ENCODE results near the gene PLD1.

Gene PLD1

GRCh38 chr3:171727288-171727687, 83.0 kb downstream of the PLD1 start:
- Histone ChIP-seq H3K36me3 (ENCODE audit: insufficient read depth, low read length) (no peaks in the 10 kb centered on the region; the same call in 1 of the 2 replicates), H3K9ac (ENCODE audit: low read depth, low read length) (no peak overlapping the region), H3K9me3 (ENCODE audit: control insufficient read depth, insufficient read depth, low read length) (no peaks in the 10 kb centered on the region), H3K4me1 (ENCODE audit: insufficient read depth, low read length) (peaks cover 8% of the 10 kb centered on the region)

GRCh38 chr3:171718493-171719185, 91.6 kb downstream of the PLD1 start:
- H3K9ac ChIP-seq (ENCODE audit: low read depth, low read length) = no peak overlapping the region
- H3K9me3 ChIP-seq (ENCODE audit: control insufficient read depth, insufficient read depth, low read length) = no peaks in the 10 kb centered on the region; the same call in none of the 2 replicates
- H3K36me3 ChIP-seq (ENCODE audit: insufficient read depth, low read length) = no peaks in the 10 kb centered on the region
- peaks cover 13% of the 10 kb centered on the region for H3K4me1 ChIP-seq (ENCODE audit: insufficient read depth, low read length)

DNA sequence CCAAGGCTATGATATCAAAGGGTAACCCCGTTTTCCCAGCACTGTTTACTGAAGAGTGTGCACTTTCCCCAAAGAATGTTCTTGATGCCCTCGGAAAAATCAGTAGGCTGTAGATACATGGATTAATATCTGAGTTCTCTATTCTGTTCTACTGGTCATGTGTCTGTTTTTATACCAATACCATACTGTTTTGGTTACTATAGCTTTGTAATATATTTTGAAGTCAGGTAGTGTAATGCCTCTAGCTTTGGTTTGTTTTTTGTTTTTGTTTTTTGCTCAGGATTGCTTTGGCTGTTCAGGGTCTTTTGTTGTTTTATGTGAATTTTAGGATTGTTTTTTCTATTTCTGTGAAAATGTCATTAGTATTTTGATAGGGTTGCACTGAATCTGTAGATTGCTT, 95.1 kb downstream of the PLD1 start:
- H3K9ac ChIP-seq (ENCODE audit: low read depth, low read length) = no peak overlapping the region
- no peaks in the 10 kb centered on the region for H3K36me3 ChIP-seq (ENCODE audit: insufficient read depth, low read length)
- no peaks in the 10 kb centered on the region; the same call in none of the 2 replicates for H3K9me3 ChIP-seq (ENCODE audit: control insufficient read depth, insufficient read depth, low read length)

GRCh38 chr3:171712171-171712938, 97.9 kb downstream of the PLD1 start:
- Histone ChIP-seq H3K36me3 (ENCODE audit: insufficient read depth, low read length) (no peaks in the 10 kb centered on the region), H3K9me3 (ENCODE audit: control insufficient read depth, insufficient read depth, low read length) (no peaks in the 10 kb centered on the region; the same call in none of the 2 replicates), H3K4me1 (ENCODE audit: insufficient read depth, low read length) (no peaks in the 10 kb centered on the region), H3K9ac (ENCODE audit: low read depth, low read length) (no peak overlapping the region)

More for the DNA sequence above, 95.1 kb downstream of the PLD1 start:
- H3K4me1 ChIP-seq (ENCODE audit: insufficient read depth, low read length) = peaks cover 8% of the 10 kb centered on the region

DNA sequence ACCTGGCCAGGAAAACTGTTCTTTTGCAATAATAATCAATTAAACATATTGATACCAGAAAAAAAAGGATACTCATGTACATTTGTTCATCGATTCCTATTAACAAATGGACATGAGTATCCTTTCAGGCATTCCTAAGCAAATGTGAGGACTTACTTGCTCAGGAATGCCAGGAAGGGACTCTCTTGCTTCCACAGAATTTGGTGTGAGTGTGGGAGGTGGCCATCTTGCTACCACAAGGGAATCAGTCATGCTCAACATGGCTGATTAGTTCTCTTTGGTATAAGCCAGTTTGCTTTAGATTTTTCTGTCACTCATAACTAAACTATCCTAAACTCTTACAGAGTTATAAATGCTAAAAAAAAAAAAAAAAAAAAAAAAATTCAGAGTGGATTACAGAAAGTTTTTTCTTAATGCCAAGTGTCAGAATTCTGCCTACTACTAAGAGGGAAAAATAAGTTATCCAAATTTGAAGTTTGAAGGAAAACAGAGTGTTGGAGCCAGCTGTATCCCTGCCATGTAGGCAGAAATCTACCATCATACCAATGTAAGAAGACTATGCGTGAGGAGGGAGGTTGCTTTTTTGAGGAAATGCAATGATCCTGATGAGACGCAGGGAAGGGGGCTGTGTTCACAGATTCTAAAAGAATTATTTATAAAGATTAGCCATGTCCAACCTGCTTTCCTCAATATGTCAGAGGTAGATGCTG, 98.7 kb downstream of the PLD1 start:
- no peak overlapping the region for H3K9ac ChIP-seq (ENCODE audit: low read depth, low read length)
- no peaks in the 10 kb centered on the region for H3K36me3 ChIP-seq (ENCODE audit: insufficient read depth, low read length)

DNA sequence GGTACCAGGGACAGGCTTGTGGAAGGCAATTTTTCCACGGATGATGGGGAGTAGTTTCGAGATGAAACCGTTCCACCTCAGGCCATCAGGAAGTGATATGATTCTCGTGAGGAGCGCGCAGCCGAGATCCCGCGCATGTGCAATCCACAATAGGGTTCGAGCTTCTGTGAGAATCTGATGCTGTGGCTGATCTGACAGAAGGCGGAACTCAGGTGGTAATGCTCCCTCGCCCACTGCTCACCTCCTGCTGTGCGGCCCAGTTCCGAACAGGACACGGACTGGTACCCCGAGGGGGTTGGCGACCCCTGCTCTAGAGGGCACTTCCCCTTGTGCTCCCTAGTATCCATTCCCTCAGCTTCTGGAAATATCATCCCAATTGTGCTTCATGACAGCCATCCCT, 99.9 kb downstream of the PLD1 start:
- no peaks in the 10 kb centered on the region for H3K36me3 ChIP-seq (ENCODE audit: insufficient read depth, low read length)
- H3K9ac ChIP-seq (ENCODE audit: low read depth, low read length) = no peak overlapping the region
- H3K9me3 ChIP-seq (ENCODE audit: control insufficient read depth, insufficient read depth, low read length) = no peaks in the 10 kb centered on the region; the same call in 1 of the 2 replicates
- H3K4me1 ChIP-seq (ENCODE audit: insufficient read depth, low read length) = no peaks in the 10 kb centered on the region

More for the DNA sequence above, 98.7 kb downstream of the PLD1 start:
- Histone ChIP-seq H3K4me1 (ENCODE audit: insufficient read depth, low read length) (no peaks in the 10 kb centered on the region), H3K9me3 (ENCODE audit: control insufficient read depth, insufficient read depth, low read length) (no peaks in the 10 kb centered on the region; the same call in none of the 2 replicates)

DNA sequence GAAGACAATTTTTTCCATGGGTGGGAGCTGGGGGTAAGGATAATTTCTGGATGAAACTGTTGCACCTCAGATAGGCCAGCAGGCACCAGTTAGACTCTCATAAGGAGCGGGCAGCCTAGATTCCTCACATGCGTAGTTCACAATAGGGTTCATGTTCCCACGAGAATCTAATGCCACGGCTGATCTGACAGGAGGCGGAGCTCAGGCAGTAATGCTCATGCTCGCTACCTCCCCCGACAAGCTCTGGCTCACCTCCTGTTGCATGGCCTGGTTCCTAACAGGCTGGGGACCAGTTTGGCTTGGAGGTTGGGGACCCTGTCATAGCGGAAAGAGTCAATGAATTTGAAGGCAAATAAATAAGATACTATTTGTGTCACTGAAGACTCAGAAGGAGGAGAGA, 105.5 kb downstream of the PLD1 start:
- Histone ChIP-seq H3K9ac (ENCODE audit: low read depth, low read length) (no peak overlapping the region), H3K9me3 (ENCODE audit: control insufficient read depth, insufficient read depth, low read length) (no peaks in the 10 kb centered on the region)

DNA sequence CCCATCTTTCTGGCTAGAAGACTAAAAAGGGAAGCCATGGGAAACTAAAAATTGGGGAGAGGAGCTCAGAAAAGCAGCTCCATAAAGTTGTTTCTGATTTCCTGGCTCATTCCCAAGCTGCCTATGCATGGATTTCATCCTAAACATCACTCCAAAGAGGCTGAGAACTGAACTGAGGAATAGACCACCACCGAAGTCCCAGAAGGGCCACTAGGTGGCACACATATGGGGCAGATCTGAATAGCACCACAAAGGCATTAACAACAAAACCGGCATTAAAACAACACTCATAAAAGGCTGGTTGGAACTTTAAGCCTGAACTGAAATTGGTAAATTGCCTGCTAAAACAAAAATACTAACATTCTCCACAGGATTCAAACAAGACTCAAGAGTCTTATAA, 106.3 kb downstream of the PLD1 start:
- H3K36me3 ChIP-seq (ENCODE audit: insufficient read depth, low read length) = no peaks in the 10 kb centered on the region
- no peak overlapping the region for H3K9ac ChIP-seq (ENCODE audit: low read depth, low read length)
- no peaks in the 10 kb centered on the region for H3K4me1 ChIP-seq (ENCODE audit: insufficient read depth, low read length)
- H3K9me3 ChIP-seq (ENCODE audit: control insufficient read depth, insufficient read depth, low read length) = no peaks in the 10 kb centered on the region

More for the DNA sequence above, 105.5 kb downstream of the PLD1 start:
- no peaks in the 10 kb centered on the region for H3K4me1 ChIP-seq (ENCODE audit: insufficient read depth, low read length)
- H3K36me3 ChIP-seq (ENCODE audit: insufficient read depth, low read length) = no peaks in the 10 kb centered on the region

- H3K36me3 ChIP-seq (ENCODE audit: insufficient read depth, low read length) = no peaks in the 10 kb centered on the region
- H3K9ac ChIP-seq (ENCODE audit: low read depth, low read length) = no peak overlapping the region
- H3K4me1 ChIP-seq (ENCODE audit: insufficient read depth, low read length) = no peaks in the 10 kb centered on the region
- H3K9me3 ChIP-seq (ENCODE audit: control insufficient read depth, insufficient read depth, low read length) = no peaks in the 10 kb centered on the region
Measured at GRCh38 chr3:171703144-171703543, 107.1 kb downstream of the PLD1 start.

DNA sequence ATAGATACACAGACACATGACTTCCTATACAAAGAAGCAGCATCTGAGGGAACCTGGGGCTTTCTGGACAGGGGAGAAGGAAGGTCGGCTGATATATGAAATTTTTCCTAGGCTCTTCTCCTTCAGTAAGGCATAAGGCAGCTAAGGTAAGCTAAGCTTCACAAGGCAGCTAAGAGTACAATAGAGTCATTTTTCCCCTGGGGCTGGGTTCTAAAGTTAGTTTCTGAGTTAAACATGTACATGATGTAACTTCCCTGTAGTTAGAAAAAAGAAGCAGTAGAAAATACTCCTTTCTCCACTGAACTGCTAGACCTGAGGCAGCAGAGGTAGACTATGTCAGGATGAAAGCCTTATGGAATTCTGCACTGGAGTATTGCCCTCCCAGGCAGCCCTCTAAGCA, 109.6 kb downstream of the PLD1 start:
- no peaks in the 10 kb centered on the region for H3K36me3 ChIP-seq (ENCODE audit: insufficient read depth, low read length)

GRCh38 chr3:171700157-171700556, 110.1 kb downstream of the PLD1 start:
- no peak overlapping the region for H3K9ac ChIP-seq (ENCODE audit: low read depth, low read length)
- no peaks in the 10 kb centered on the region for H3K4me1 ChIP-seq (ENCODE audit: insufficient read depth, low read length)
- H3K9me3 ChIP-seq (ENCODE audit: control insufficient read depth, insufficient read depth, low read length) = no peaks in the 10 kb centered on the region
- H3K36me3 ChIP-seq (ENCODE audit: insufficient read depth, low read length) = no peaks in the 10 kb centered on the region

More for the DNA sequence above, 109.6 kb downstream of the PLD1 start:
- H3K9ac ChIP-seq (ENCODE audit: low read depth, low read length) = no peak overlapping the region
- H3K9me3 ChIP-seq (ENCODE audit: control insufficient read depth, insufficient read depth, low read length) = no peaks in the 10 kb centered on the region
- no peaks in the 10 kb centered on the region for H3K4me1 ChIP-seq (ENCODE audit: insufficient read depth, low read length)

DNA sequence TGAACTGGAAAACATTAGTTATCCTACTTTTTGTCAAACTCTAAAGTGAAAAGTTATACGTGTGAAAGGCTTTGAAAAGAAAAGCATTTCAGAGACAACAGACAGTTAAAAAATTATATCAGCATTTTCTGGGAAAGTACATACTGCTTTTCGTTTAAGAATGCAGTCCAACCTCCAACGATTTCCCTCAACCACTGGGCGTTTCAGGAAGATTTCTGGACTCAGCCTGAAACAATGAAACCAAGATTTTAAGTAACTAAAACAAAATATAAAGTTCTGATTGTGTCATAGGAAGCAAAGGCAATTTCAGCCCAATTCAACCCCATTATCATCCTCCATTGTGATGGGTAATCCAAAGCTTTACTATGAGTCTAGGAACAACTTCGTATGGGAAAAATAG, 110.7 kb downstream of the PLD1 start:
- H3K4me1 ChIP-seq (ENCODE audit: insufficient read depth, low read length) = no peaks in the 10 kb centered on the region

DNA sequence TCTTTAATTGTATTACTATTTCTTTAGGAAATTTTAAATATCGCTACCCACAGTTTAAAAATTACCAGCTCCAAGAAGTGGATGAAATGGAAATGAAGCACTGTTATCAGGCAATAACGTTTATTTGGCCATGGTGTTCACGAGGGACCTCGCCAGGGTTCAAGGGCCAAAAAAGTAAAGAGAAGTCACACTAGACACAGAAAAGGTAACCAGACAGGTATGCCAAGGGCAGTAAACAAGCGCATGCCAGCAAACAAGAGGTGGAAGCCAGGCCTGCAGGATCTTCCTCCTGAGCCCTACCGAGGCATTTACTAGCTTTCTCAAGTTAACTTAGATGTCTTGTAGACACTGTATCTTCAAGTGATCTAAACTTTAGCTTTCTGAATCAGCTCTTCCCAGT, 113.5 kb downstream of the PLD1 start:
- H3K4me1 ChIP-seq (ENCODE audit: insufficient read depth, low read length) = no peaks in the 10 kb centered on the region
- no peaks in the 10 kb centered on the region for H3K9me3 ChIP-seq (ENCODE audit: control insufficient read depth, insufficient read depth, low read length)
- H3K9ac ChIP-seq (ENCODE audit: low read depth, low read length) = no peak overlapping the region
- H3K36me3 ChIP-seq (ENCODE audit: insufficient read depth, low read length) = no peaks in the 10 kb centered on the region

More for the DNA sequence above, 110.7 kb downstream of the PLD1 start:
- no peaks in the 10 kb centered on the region for H3K36me3 ChIP-seq (ENCODE audit: insufficient read depth, low read length)
- no peaks in the 10 kb centered on the region for H3K9me3 ChIP-seq (ENCODE audit: control insufficient read depth, insufficient read depth, low read length)
- no peak overlapping the region for H3K9ac ChIP-seq (ENCODE audit: low read depth, low read length)

DNA sequence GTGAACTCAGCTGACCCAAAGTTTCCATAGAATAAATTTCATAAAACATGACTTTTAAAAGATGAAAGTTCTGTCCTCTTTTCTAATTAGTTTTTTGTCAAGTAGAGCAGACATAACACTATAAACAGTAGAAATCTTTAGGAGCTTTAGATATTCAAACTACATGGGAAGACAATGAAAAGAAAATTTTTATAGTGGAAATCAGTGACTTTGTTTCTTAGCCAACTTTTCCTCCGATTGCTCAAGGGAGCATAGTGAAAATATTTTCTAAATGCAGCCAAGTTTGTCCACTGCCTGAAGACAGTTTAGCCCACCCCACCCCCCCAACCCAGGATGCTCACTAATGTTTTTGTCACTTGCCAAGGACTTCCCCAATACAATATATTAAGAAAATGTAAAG, 114.9 kb downstream of the PLD1 start:
- Histone ChIP-seq H3K9ac (ENCODE audit: low read depth, low read length) (no peak overlapping the region), H3K4me1 (ENCODE audit: insufficient read depth, low read length) (no peaks in the 10 kb centered on the region), H3K36me3 (ENCODE audit: insufficient read depth, low read length) (no peaks in the 10 kb centered on the region)

More for the DNA sequence above, 114.9 kb downstream of the PLD1 start:
- H3K9me3 ChIP-seq (ENCODE audit: control insufficient read depth, insufficient read depth, low read length) = no peaks in the 10 kb centered on the region
